ENCODE measurements around the gene ZNF652.
"Not testable (repeated sequence)": the region's sequence is repeated elsewhere in the genome, so short reads cannot be mapped to it uniquely, and the experiment has no call there.

ZNF652 gene

GRCh38 chr17:49280061-49280460 is 82.0 kb downstream of the ZNF652 start:
- H3K4me1 ChIP-seq (ENCODE audit: control insufficient read depth in 1 of 2, insufficient read depth in 2 of 2, low read length in 2 of 2), result no peaks in the 10 kb centered on the region
- H3K27me3 ChIP-seq (ENCODE audit: low read depth, low read length), result no peaks in the 10 kb centered on the region
- no peaks in the 10 kb centered on the region for H3K36me3 ChIP-seq (ENCODE audit: control insufficient read depth in 1 of 2, insufficient read depth in 2 of 2, low read length in 2 of 2)
- H3K27ac ChIP-seq (ENCODE audit: low read length), result no peak overlapping the region
- H3K9me3 ChIP-seq (ENCODE audit: control insufficient read depth in 1 of 2, low read length in 2 of 2), result no peaks in the 10 kb centered on the region
- no peak overlapping the region for H3K4me3 ChIP-seq (ENCODE audit: low read depth in 1 of 2, low read length in 2 of 2)

GRCh38 chr17:49279263-49280015 is 82.6 kb downstream of the ZNF652 start:
- H3K9me3 ChIP-seq (ENCODE audit: control insufficient read depth in 1 of 2, low read length in 2 of 2); H3K4me1 ChIP-seq (ENCODE audit: control insufficient read depth in 1 of 2, insufficient read depth in 2 of 2, low read length in 2 of 2); H3K27ac ChIP-seq (ENCODE audit: low read length); H3K4me3 ChIP-seq (ENCODE audit: low read depth in 1 of 2, low read length in 2 of 2); H3K27me3 ChIP-seq (ENCODE audit: low read depth, low read length); H3K36me3 ChIP-seq (ENCODE audit: control insufficient read depth in 1 of 2, insufficient read depth in 2 of 2, low read length in 2 of 2): not testable (repeated sequence)

- Histone ChIP-seq H3K4me3 (ENCODE audit: low read depth in 1 of 2, low read length in 2 of 2) (no peak overlapping the region), H3K9me3 (ENCODE audit: control insufficient read depth in 1 of 2, low read length in 2 of 2) (no peaks in the 10 kb centered on the region), H3K27ac (ENCODE audit: low read length) (no peak overlapping the region), H3K36me3 (ENCODE audit: control insufficient read depth in 1 of 2, insufficient read depth in 2 of 2, low read length in 2 of 2) (no peaks in the 10 kb centered on the region), H3K27me3 (ENCODE audit: low read depth, low read length) (no peaks in the 10 kb centered on the region), H3K4me1 (ENCODE audit: control insufficient read depth in 1 of 2, insufficient read depth in 2 of 2, low read length in 2 of 2) (no peaks in the 10 kb centered on the region)
These were observed 84.0 kb downstream of the ZNF652 start for GRCh38 chr17:49278076-49278475.

GRCh38 chr17:49277638-49278037 is 84.4 kb downstream of the ZNF652 start:
- Histone ChIP-seq H3K9me3 (ENCODE audit: control insufficient read depth in 1 of 2, low read length in 2 of 2) (no peaks in the 10 kb centered on the region), H3K4me3 (ENCODE audit: low read depth in 1 of 2, low read length in 2 of 2) (no peak overlapping the region), H3K27ac (ENCODE audit: low read length) (no peak overlapping the region), H3K27me3 (ENCODE audit: low read depth, low read length) (no peaks in the 10 kb centered on the region), H3K4me1 (ENCODE audit: control insufficient read depth in 1 of 2, insufficient read depth in 2 of 2, low read length in 2 of 2) (no peaks in the 10 kb centered on the region), H3K36me3 (ENCODE audit: control insufficient read depth in 1 of 2, insufficient read depth in 2 of 2, low read length in 2 of 2) (no peaks in the 10 kb centered on the region)

GRCh38 chr17:49275981-49276380 is 86.1 kb downstream of the ZNF652 start:
- not testable (repeated sequence) for H3K9me3 ChIP-seq (ENCODE audit: control insufficient read depth in 1 of 2, low read length in 2 of 2); H3K27ac ChIP-seq (ENCODE audit: low read length); H3K4me3 ChIP-seq (ENCODE audit: low read depth in 1 of 2, low read length in 2 of 2); H3K36me3 ChIP-seq (ENCODE audit: control insufficient read depth in 1 of 2, insufficient read depth in 2 of 2, low read length in 2 of 2); H3K27me3 ChIP-seq (ENCODE audit: low read depth, low read length); H3K4me1 ChIP-seq (ENCODE audit: control insufficient read depth in 1 of 2, insufficient read depth in 2 of 2, low read length in 2 of 2)

- Histone ChIP-seq H3K36me3 (ENCODE audit: control insufficient read depth in 1 of 2, insufficient read depth in 2 of 2, low read length in 2 of 2) (no peaks in the 10 kb centered on the region), H3K27me3 (ENCODE audit: low read depth, low read length) (no peaks in the 10 kb centered on the region), H3K4me3 (ENCODE audit: low read depth in 1 of 2, low read length in 2 of 2) (no peak overlapping the region), H3K27ac (ENCODE audit: low read length) (no peak overlapping the region), H3K9me3 (ENCODE audit: control insufficient read depth in 1 of 2, low read length in 2 of 2) (no peaks in the 10 kb centered on the region), H3K4me1 (ENCODE audit: control insufficient read depth in 1 of 2, insufficient read depth in 2 of 2, low read length in 2 of 2) (no peaks in the 10 kb centered on the region)
These were observed 92.7 kb downstream of the ZNF652 start for GRCh38 chr17:49269356-49269755.

- no peaks in the 10 kb centered on the region for H3K9me3 ChIP-seq (ENCODE audit: control insufficient read depth in 1 of 2, low read length in 2 of 2)
- no peak overlapping the region for H3K4me3 ChIP-seq (ENCODE audit: low read depth in 1 of 2, low read length in 2 of 2)
- H3K36me3 ChIP-seq (ENCODE audit: control insufficient read depth in 1 of 2, insufficient read depth in 2 of 2, low read length in 2 of 2), result no peaks in the 10 kb centered on the region
- no peaks in the 10 kb centered on the region for H3K4me1 ChIP-seq (ENCODE audit: control insufficient read depth in 1 of 2, insufficient read depth in 2 of 2, low read length in 2 of 2)
- H3K27me3 ChIP-seq (ENCODE audit: low read depth, low read length), result no peaks in the 10 kb centered on the region
- no peak overlapping the region for H3K27ac ChIP-seq (ENCODE audit: low read length)
These were observed 94.1 kb downstream of the ZNF652 start for GRCh38 chr17:49267912-49268311.

- Histone ChIP-seq H3K4me3 (ENCODE audit: low read depth in 1 of 2, low read length in 2 of 2) (no peak overlapping the region), H3K27ac (ENCODE audit: low read length) (no peak overlapping the region), H3K9me3 (ENCODE audit: control insufficient read depth in 1 of 2, low read length in 2 of 2) (no peaks in the 10 kb centered on the region), H3K4me1 (ENCODE audit: control insufficient read depth in 1 of 2, insufficient read depth in 2 of 2, low read length in 2 of 2) (no peaks in the 10 kb centered on the region), H3K36me3 (ENCODE audit: control insufficient read depth in 1 of 2, insufficient read depth in 2 of 2, low read length in 2 of 2) (no peaks in the 10 kb centered on the region), H3K27me3 (ENCODE audit: low read depth, low read length) (no peaks in the 10 kb centered on the region)
These were observed 95.8 kb downstream of the ZNF652 start for GRCh38 chr17:49266233-49266632.

GRCh38 chr17:49261540-49261939 is 100.5 kb downstream of the ZNF652 start:
- not testable (repeated sequence) for H3K27ac ChIP-seq (ENCODE audit: low read length); H3K4me1 ChIP-seq (ENCODE audit: control insufficient read depth in 1 of 2, insufficient read depth in 2 of 2, low read length in 2 of 2); H3K36me3 ChIP-seq (ENCODE audit: control insufficient read depth in 1 of 2, insufficient read depth in 2 of 2, low read length in 2 of 2); H3K4me3 ChIP-seq (ENCODE audit: low read depth in 1 of 2, low read length in 2 of 2); H3K9me3 ChIP-seq (ENCODE audit: control insufficient read depth in 1 of 2, low read length in 2 of 2); H3K27me3 ChIP-seq (ENCODE audit: low read depth, low read length)

- H3K27ac ChIP-seq (ENCODE audit: low read length), result no peak overlapping the region
- H3K4me1 ChIP-seq (ENCODE audit: control insufficient read depth in 1 of 2, insufficient read depth in 2 of 2, low read length in 2 of 2), result peaks cover 0 to 4% of the 10 kb centered on the region in 2 donors
- no peaks in the 10 kb centered on the region for H3K36me3 ChIP-seq (ENCODE audit: control insufficient read depth in 1 of 2, insufficient read depth in 2 of 2, low read length in 2 of 2)
- H3K4me3 ChIP-seq (ENCODE audit: low read depth in 1 of 2, low read length in 2 of 2), result peak overlapping the region; percentile 70 to 74
- H3K27me3 ChIP-seq (ENCODE audit: low read depth, low read length), result no peaks in the 10 kb centered on the region
- H3K9me3 ChIP-seq (ENCODE audit: control insufficient read depth in 1 of 2, low read length in 2 of 2), result no peaks in the 10 kb centered on the region
These were observed 101.2 kb downstream of the ZNF652 start for GRCh38 chr17:49260817-49261291.

- Histone ChIP-seq H3K27ac (ENCODE audit: low read length) (no peak overlapping the region), H3K4me3 (ENCODE audit: low read depth in 1 of 2, low read length in 2 of 2) (peak overlapping the region; percentile 70 to 74), H3K36me3 (ENCODE audit: control insufficient read depth in 1 of 2, insufficient read depth in 2 of 2, low read length in 2 of 2) (no peaks in the 10 kb centered on the region)
These were observed 101.8 kb downstream of the ZNF652 start for GRCh38 chr17:49260011-49260816.

More at GRCh38 chr17:49260011-49260816, 101.8 kb downstream of the ZNF652 start:
- no peaks in the 10 kb centered on the region for H3K9me3 ChIP-seq (ENCODE audit: control insufficient read depth in 1 of 2, low read length in 2 of 2)
- no peaks in the 10 kb centered on the region for H3K27me3 ChIP-seq (ENCODE audit: low read depth, low read length)
- H3K4me1 ChIP-seq (ENCODE audit: control insufficient read depth in 1 of 2, insufficient read depth in 2 of 2, low read length in 2 of 2), result peaks cover 0 to 4% of the 10 kb centered on the region in 2 donors

Data from muscle layer of duodenum (tissue), 2 donors.